ENCODE measurements around the gene DENND4A. TPM values are rescaled to one million over a fixed set of nuclear protein-coding genes. Genes with fewer than 3 reads are reported as not detected.

Gene DENND4A
- total RNA-seq, 1 experiment from 2014 or later: 6.2 TPM

- Histone ChIP-seq H3F3A (ENCODE audit: low read length, unreplicated experiment) (no peaks in the 10 kb centered on the region), H3K36me3 (ENCODE audit: low read depth, low read length) (no peaks in the 10 kb centered on the region), H3K4me2 (ENCODE audit: low read length) (no peak overlapping the region), H3K27me3 (ENCODE audit: low read length) (no peaks in the 10 kb centered on the region), H3K9ac (ENCODE audit: low read length) (no peak overlapping the region), H3K4me1 (ENCODE audit: insufficient read depth, low read length) (no peaks in the 10 kb centered on the region), H3K27ac (ENCODE audit: low read length) (no peak overlapping the region), H3K79me2 (ENCODE audit: low read length) (no peaks in the 10 kb centered on the region), H3K4me3 (ENCODE audit: low read length) (no peak overlapping the region), H4K20me1 (ENCODE audit: low read length) (no peaks in the 10 kb centered on the region), H3K9me2 (replicated peaks; ENCODE audit: low read length) (no peaks in the 10 kb centered on the region), H3K9me3 (ENCODE audit: low read length) (no peaks in the 10 kb centered on the region), H2AFZ (ENCODE audit: low read length) (no peak overlapping the region)
- ChIA-PET POLR2A (ENCODE audit: unreplicated experiment) (no interaction called here), CTCF (no interaction called here)
- BruUV-seq (replicated peaks): no TSS peak
- TF ChIP-seq CTCF (conservative IDR thresholded peaks at IDR 0.05; ENCODE audit: low read depth, low read length) (no peak), EZH2phosphoT487 (IDR thresholded peaks at IDR 0.05; ENCODE audit: borderline replicate concordance, low read length) (no peak), EZH2 (IDR thresholded peaks at IDR 0.05; ENCODE audit: low read length, unreplicated experiment) (no peak)
- ATAC-seq: no peak
- DNase-seq: no peak
- intact Hi-C loops (cut with micrococcal nuclease): no loop called here
Measured at GRCh38 chr15:65778269-65778668, 13.8 kb downstream of the DENND4A start.

- ATAC-seq (no peak), DNase-seq (no peak)
- ChIA-PET CTCF (no interaction called here), POLR2A (ENCODE audit: unreplicated experiment) (no interaction called here)
- Histone ChIP-seq H3K27ac (ENCODE audit: low read length) (no peak overlapping the region), H3F3A (ENCODE audit: low read length, unreplicated experiment) (no peaks in the 10 kb centered on the region), H2AFZ (ENCODE audit: low read length) (no peak overlapping the region), H3K9ac (ENCODE audit: low read length) (no peak overlapping the region), H3K36me3 (ENCODE audit: low read depth, low read length) (no peaks in the 10 kb centered on the region), H3K4me1 (ENCODE audit: insufficient read depth, low read length) (no peaks in the 10 kb centered on the region), H3K9me3 (ENCODE audit: low read length) (no peaks in the 10 kb centered on the region), H3K9me2 (replicated peaks; ENCODE audit: low read length) (no peaks in the 10 kb centered on the region), H3K4me3 (ENCODE audit: low read length) (no peak overlapping the region), H3K27me3 (ENCODE audit: low read length) (no peaks in the 10 kb centered on the region), H3K79me2 (ENCODE audit: low read length) (no peaks in the 10 kb centered on the region), H4K20me1 (ENCODE audit: low read length) (no peaks in the 10 kb centered on the region), H3K4me2 (ENCODE audit: low read length) (no peak overlapping the region)
- intact Hi-C loops (cut with micrococcal nuclease): no loop called here
- TF ChIP-seq EZH2phosphoT487 (IDR thresholded peaks at IDR 0.05; ENCODE audit: borderline replicate concordance, low read length) (no peak), CTCF (conservative IDR thresholded peaks at IDR 0.05; ENCODE audit: low read depth, low read length) (no peak), EZH2 (IDR thresholded peaks at IDR 0.05; ENCODE audit: low read length, unreplicated experiment) (no peak)
- BruUV-seq (replicated peaks): no TSS peak
Measured at GRCh38 chr15:65777843-65778242, 14.2 kb downstream of the DENND4A start.

- CTCF ChIA-PET: no interaction called here
- H3K4me1 ChIP-seq (ENCODE audit: insufficient read depth, low read length): no peaks in the 10 kb centered on the region
- H3K36me3 ChIP-seq (ENCODE audit: low read depth, low read length): no peaks in the 10 kb centered on the region
- no peaks in the 10 kb centered on the region for H3K9me2 ChIP-seq (replicated peaks; ENCODE audit: low read length)
- H3K9me3 ChIP-seq (ENCODE audit: low read length): no peaks in the 10 kb centered on the region
- no peaks in the 10 kb centered on the region for H4K20me1 ChIP-seq (ENCODE audit: low read length)
- intact Hi-C loops (cut with micrococcal nuclease): no loop called here
- ATAC-seq (no peak), DNase-seq (no peak)
- H3K27me3 ChIP-seq (ENCODE audit: low read length): no peaks in the 10 kb centered on the region
- no peak overlapping the region for H3K9ac ChIP-seq (ENCODE audit: low read length)
- H3K4me2 ChIP-seq (ENCODE audit: low read length): no peak overlapping the region
- TF ChIP-seq CTCF (conservative IDR thresholded peaks at IDR 0.05; ENCODE audit: low read depth, low read length) (no peak), EZH2phosphoT487 (IDR thresholded peaks at IDR 0.05; ENCODE audit: borderline replicate concordance, low read length) (no peak), EZH2 (IDR thresholded peaks at IDR 0.05; ENCODE audit: low read length, unreplicated experiment) (no peak)
- BruUV-seq (replicated peaks): no TSS peak
- H3K79me2 ChIP-seq (ENCODE audit: low read length): no peaks in the 10 kb centered on the region
- H3K4me3 ChIP-seq (ENCODE audit: low read length): no peak overlapping the region
- H3F3A ChIP-seq (ENCODE audit: low read length, unreplicated experiment): no peaks in the 10 kb centered on the region
- no peak overlapping the region for H2AFZ ChIP-seq (ENCODE audit: low read length)
- H3K27ac ChIP-seq (ENCODE audit: low read length): no peak overlapping the region
- POLR2A ChIA-PET (ENCODE audit: unreplicated experiment): no interaction called here
Measured at GRCh38 chr15:65777053-65777452, 15.0 kb downstream of the DENND4A start.
